T follicular helper cell (primary cell): ENCODE data around the gene ETNK2.
"Not testable (repeated sequence)": the region's sequence is repeated elsewhere in the genome, so short reads cannot be mapped to it uniquely, and the experiment has no call there.

Experiments used
- DNase-seq: peaks from one replicate; pipeline ENCODE4 v3.0.0-alpha.2; 2020; ENCODE audit warnings: low read depth

The ETNK2 gene

DNA sequence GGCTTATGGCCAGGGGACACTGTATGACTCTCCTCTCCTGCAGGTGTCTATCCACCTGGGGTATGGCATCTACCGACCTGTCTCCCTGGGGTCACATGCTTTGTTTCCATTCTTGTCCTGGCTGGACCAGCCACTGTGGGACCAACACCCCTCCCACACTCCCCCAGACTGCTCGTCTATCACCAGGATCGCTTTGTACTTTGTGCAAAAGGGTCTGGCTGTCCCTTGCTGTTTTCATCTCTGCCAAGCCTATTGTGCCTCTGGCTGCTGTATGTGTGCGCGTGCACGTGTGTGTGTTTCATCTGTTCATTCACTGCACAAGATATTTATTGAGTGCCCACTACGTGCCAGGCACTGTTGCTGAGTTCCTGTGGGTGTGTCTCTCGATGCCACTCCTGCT, 25.5 kb downstream of the ETNK2 start:
- DNase-seq: no peak

DNA sequence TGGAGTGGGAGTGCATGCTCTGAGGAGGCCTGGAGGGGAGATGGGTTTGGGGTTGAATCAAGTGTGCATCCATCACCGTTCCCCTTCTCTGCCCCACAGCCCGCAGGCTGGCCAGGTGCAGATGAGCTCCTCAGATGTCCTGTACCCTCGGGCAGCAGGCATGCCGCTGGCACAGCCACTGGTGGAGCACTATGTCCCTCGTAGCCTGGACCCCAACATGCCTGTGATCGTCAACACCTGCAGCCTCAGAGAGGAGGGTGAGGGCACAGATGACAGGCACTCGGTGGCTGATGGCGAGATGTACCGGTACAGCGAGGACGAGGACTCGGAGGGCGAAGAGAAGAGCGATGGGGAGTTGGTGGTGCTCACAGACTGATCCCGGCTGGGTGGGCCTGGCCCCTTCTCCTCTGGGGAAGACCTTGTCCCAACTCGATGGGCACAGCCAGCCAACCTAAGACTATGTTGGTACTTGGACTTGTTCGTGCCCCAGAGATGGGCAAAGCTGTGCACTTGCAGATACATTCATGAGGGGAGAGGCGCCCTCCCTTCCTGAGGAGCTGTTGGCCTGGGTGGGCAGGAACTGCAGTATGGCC, 26.0 kb downstream of the ETNK2 start:
- DNase-seq: no peak

DNA sequence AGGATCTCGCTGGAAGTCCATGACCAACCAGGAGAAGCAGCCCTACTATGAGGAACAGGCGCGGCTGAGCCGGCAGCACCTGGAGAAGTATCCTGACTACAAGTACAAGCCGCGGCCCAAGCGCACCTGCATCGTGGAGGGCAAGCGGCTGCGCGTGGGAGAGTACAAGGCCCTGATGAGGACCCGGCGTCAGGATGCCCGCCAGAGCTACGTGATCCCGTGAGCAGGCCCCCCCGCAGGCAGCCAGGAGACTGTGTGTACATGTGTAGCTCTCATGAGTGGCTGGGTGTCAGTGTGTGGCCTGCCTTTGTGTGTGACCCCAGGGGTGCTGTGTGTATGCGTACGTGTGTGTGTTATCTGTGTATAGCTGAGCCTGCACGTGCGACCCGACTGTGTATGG, 27.2 kb downstream of the ETNK2 start:
- DNase-seq: no peak

DNA sequence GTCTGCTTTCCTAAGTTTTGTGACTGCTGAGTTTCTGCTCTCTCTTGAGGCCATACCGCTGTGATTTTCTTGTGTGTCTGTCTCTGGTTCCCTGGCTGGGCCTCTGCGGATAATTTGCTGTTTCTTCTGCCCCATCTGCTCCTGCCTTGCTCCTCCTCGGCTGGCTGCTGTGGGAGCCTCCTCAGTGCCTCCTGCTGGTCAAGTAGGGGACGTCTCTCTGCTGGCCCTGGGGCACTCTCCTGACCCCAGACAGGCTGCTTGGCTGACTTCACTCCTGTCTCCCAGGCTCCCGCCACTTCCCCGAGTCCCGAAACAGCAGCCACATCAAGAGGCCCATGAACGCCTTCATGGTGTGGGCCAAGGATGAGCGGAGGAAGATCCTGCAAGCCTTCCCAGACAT, 28.5 kb downstream of the ETNK2 start:
- no peak for DNase-seq

DNA sequence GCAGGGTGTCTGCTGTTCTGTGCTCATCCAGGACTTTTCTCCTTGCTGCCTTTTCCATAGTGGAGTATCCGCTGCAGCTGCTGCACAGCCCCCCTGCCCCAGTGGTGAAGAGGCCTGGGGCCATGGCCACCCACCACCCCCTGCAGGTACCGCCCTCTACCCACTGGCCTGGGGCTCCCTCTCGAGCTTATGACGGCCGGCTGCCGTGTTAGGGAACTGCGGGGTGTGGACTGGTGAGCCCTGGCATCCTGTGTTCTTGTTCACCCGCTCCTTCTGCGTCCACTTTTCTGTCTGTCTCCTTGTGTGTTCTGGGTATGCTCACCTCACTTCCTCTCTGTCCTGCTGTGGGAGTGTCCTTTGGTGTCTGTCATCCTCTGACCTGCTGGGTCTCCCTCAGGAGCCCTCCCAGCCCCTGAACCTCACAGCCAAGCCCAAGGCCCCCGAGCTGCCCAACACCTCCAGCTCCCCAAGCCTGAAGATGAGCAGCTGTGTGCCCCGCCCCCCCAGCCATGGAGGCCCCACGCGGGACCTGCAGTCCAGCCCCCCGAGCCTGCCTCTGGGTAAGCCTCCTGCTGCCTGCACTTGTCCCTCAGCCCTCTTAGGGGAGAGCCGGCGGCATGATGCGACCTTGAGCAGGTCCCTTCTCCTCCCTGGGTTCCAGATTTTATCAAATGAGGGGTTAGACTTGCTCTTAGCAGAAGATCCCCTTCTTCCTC, 29.8 kb downstream of the ETNK2 start:
- DNase-seq: no peak

DNA sequence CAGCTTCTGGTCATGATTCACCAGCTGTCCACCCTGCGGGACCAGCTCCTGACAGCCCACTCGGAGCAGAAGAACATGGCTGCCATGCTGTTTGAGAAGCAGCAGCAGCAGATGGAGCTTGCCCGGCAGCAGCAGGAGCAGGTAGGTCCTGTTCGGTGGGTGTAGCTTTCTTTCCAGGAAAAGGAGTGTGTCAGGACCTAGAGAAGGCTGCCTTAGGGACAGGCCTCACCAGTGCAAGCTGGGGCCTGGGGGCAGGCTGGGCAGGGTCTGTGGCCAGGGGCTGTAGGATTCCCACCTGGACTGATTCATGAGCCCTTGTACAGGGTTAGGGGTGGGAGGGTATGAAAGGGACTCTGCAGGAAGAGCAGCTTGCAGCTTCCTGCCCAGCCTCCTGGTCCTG, 35.3 kb downstream of the ETNK2 start:
- DNase-seq: no peak

DNA sequence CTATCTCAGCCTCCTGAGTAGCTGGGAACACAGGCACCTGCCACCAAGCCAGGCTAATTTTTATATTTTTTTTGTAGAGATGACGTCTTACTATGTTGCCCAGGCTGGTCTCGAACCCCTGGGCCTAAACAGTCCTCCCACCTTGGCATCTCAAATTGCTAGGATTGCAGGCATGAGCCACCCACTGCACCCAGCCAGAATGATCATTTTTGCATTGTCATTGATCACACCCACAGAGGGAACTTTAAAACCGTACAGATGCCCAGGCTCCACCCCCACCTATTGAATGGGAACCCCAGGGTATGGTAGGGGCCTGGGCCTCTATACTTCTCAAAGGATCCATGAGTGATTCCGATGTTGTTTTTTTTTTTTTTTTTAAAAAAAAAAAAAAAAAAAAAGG, 36.7 kb downstream of the ETNK2 start:
- no peak for DNase-seq

DNA sequence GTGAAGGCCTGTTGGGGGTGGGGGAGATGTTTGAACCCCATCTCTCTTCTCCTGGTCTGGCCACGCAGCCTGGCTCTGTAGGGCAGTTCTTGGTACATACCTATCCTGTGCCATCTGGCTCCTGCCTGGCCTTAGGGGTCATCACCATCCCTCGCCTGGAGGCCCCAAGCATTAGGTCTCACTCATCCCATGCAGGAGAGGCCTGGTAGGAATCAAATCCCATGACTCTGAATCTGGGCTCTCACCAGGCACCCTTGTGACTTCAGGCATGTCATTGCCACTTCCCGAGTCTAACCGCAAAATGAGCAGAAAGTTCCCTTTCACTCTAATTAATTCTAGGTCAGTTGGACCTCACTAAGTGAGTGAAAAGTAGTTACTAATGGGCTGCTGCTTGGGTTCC, 37.2 kb downstream of the ETNK2 start:
- no peak for DNase-seq

DNA sequence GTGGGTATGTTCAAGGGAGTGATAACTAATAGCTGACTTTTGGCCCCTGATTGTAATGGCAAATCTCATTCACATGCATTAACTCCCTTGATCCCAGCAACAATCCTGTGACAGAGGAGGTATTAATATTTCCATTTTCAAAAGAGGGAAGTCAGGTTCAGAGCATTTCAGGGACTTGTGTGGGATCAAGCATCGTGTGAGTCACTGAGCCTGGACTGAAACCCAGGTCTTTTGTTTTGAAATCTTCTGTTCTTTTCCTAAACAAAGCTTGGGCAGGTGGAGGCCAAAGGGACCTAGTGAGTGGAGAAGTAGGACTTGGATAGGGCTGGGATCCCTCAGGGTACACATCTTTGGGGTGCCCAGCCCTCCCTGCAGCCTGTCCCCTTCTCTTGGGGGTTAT, 37.9 kb downstream of the ETNK2 start:
- DNase-seq: no peak

DNA sequence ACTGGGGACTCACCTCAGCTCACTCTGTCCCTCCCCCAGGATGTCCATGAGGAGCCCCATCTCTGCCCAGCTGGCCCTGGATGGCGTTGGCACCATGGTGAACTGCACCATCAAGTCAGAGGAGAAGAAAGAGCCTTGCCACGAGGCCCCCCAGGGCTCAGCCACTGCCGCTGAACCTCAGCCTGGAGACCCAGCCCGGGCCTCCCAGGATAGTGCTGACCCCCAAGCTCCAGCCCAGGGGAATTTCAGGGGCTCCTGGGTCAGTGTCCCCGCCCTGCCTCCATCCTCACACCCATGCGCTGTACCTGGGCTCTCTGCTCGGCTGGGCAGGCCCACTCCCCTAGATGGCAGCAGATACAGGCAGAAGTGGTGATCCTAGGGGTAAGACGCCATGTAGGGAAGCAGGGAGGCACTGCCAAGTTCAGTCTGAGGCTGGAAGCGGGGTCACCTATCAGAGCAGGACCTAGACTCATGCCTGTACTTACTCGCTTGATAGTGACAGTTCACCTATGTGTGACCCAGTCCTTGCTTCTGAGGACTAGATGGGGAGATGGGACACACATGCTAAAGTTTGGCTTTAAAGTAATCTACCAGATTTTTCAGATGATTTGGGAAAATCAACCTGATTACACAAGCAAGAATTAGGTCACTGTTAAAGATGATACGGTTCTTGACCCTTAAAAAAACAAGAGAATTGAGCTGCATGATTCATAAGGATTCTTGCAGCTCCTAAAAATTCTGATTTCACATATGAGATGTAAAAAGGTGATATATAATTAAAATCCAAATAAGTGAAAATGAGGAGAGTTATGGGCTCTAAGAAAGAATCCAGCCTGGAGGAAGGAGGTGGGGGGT, 38.7 kb downstream of the ETNK2 start:
- no peak for DNase-seq

DNA sequence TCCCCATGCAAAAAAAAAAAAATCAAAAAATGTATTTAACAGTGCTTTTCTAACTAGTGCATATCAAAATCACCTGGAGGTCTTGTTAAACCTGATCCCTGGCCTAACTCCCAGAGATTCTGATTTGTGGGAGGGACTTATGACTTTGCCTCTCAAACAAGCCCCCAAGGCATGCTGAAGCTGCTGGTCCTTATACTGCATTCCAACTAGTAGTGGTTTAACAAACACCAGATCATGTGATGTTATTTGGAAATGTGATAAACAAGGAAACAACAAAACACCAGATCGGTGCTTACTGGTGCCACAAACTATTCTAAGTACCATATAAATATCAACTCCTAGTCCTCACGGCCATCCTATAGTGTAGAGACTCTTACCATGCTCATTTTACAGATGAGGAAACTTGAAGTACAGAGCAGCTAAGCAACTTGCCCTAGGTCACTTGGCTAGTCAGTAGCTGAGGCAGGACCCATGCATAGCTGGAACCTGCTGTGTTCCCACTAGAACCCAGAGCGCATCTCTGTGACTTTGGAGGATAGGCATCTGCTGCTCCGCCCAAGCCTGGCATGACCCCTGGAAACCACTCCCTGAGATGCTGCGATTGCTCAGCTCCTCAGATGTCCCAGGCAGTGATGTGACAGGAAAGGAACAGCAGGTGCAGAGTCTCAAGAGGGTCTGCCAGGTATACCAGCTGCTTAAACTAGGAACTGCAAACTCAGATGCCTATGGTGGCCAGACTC, 40.8 kb downstream of the ETNK2 start:
- no peak for DNase-seq

DNA sequence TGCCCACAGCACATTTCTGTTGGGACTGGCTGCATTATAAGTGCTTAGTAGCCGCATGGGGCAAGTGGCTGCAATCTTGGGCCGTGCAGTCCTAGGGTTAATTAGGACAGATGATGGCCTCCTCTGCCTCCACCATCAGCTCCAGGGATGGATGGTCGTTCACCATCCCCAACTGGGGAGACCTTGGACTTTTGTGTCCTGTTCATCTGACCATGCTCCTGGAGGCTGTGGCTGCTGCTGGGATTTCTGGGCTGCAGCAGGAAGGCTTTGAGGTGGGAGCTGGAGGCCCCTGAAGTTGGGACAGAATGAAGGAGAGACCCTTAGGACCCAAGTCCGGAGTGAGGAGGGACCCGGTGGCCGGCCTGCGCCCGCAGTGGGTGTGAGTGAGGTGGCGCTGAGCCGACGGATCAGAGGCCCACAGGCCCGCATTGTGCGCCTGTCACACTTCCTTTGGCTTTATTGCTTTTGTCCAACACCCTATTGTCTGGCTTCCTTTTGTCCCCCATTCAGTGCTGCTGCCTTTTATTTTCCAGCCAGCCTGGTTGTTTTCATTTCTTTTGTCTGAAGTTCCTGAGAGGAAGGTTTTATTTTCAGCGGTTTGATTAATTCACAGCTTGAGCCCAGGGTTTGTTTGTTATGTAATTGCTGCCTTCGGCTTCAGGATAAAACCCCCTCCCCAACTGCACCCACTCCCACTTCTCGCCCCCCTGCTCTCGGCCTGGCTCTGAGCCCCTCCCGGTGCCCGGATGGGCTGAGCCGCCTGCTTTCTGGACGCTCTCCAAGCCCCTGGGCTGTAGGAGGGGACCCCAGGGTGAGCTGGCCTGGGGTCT, 43.3 kb downstream of the ETNK2 start:
- no peak for DNase-seq

DNA sequence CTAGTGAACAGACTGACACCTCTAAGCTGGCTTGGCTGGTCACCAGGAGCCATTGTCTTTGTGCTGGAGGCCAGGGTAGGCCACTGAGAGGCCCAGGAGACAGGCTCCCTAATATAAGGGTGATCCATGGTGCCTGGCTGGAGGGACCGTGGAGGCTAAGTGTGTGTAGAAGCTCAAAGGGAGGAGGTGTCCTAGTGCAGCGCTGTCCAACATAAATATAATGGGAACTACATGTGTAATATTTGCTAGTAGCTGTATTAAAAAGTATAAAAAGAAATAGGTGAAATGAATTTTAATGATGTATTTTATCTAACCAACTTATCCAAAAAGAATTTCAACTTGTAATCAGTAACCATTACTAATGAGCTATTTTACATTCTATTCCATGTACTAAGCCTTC, 44.0 kb downstream of the ETNK2 start:
- no peak for DNase-seq

DNA sequence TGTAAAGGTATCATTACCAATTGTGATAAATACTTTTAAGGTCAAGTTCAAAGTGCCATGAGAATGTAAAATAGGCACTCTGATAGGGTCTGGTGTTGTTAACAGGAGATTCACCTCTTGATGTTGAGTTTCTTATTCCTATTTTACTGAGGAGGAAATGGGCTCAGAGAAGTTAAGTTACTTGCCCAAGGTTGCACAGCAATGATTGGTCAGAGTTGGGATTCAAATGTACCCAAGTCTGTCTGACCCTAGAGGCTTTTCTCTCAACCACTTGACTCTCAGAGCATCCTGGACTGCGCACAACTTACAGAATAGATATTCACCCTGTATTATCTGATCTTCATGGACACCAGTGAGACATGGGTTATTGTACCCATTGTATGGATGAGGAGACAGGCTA, 45.0 kb downstream of the ETNK2 start:
- no peak for DNase-seq

DNA sequence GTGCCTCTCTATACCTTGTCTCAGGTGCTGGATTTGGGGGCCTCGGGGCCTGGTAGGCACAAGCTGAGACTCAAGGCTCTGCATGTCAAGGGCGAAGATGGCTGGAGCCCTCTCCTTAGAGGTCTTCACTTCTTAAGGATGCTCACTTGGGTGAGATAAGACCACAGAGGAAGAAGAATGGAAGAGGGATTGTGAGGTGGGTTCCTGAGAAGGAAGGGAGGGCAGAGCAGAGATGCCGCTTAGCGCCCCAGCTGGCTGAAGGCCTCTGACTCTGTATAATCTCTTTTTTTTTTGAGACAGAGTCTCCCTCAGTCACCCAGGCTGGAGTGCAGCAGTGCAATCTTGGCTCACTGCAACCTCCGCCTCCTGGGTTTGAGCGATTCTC, 46.7 kb downstream of the ETNK2 start:
- no peak for DNase-seq

DNA sequence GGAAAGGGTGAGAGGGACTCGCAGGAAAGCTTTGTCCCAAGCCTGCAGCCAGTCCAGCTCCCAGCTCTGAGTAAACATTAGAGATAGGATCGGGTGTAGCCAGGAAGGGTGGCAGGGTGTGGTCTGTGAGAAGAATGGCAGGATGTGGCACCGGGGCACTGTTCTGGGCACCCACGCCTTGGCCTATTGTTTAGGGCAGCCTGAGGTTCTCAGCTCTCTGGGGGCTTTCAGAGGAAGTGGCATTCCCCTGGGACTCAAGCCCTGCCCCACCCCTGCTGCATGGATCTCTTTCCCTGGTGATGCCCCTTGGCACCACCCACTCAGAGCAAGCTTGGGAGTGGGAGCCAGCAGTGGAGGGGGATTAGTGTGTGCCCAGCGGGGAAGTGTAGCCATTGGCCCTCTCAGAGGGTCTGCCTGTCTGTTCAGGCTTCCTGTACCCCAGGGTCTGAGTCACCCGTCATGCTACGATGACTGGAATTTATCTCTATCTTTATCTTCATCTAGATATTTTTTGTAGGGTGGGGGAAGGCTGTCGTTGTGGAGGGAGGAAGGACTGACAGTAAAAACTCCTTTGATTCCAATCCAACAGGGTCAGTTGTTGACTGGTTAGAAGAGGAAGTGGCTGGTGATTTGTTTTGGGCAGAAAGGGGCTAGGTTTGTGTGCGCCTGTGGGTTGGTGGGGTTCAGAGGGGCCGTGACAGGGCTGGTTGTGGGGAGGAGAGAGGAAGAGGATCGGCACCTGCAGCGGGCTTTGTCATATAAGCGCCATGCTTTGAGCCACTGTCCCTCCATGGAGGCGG, 47.3 kb downstream of the ETNK2 start:
- no peak for DNase-seq

DNA sequence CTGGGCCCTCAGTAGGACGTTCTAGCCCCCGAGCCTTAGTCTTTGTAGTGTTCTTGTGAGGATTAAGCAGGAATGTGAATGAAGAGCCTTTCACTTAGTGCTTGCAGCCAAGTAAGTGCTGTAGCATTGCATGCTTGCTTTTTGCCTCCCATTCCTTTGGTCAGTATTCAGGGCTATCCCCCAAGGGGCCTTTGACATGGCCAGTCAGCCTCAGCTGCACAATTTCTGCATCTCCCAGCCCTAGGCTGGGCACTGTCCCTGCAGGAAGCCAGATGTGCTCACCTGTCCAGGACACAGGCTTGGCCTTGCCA, 48.5 kb downstream of the ETNK2 start:
- DNase-seq: no peak

DNA sequence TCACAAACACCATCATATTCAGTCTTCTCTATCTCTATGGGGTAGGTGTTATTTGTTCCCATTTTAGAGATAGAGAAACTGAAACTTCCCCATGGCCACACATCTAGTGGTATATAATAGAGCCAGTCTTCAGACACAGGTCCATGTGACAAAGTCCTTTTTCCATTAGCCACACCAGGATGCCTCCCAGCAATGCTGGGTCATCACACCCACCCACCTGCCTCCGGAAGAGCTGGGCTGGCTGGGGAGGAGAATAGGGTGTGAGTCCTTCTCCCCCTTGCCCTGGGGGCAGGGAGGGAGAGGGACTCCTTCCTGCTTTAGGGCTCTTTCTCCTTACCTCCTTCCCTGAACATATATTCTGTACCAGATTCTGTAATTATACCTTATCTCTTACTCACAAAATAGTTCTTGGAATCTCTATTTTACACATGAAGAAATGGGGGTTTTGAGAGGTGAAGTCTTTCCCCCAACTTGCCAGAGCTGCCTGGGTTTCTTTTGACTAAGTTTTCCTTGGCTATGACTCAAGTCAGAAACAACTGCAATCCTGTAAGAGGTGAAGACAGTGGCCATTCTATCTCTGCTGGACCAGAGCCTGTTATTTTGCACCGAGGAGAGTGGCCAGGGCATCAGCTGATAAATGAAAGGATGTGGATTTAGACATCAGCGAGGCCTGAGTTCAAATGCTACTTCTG, 49.0 kb downstream of the ETNK2 start:
- no peak for DNase-seq

DNA sequence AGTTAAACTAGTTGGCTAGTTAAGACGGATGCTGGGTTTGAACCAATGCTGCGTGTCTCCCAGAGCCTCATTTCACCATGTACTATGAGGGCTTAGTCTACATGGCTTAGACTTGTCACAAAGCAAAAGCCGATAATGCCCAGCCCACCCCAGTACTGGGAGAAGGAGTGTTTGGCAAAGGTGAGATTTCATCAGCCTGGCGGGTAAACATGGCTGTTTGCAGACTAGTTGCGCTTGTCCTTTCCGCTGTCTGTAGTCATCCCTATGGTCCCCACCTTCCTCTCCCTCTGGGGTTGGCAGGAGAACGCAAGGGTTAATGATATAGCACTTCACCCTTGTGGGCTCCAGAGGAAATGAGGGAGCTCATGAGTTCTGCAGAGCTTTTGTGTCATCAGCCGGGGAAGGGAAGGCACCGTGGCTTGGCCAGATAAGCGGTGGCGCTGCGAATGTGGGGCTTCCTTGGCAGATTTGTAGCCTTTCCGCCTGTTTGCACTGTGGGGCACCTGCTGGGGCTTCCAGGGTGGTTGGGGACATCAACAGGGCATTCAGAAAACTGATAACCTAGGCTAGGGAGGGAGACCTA, 49.7 kb downstream of the ETNK2 start:
- no peak for DNase-seq

DNA sequence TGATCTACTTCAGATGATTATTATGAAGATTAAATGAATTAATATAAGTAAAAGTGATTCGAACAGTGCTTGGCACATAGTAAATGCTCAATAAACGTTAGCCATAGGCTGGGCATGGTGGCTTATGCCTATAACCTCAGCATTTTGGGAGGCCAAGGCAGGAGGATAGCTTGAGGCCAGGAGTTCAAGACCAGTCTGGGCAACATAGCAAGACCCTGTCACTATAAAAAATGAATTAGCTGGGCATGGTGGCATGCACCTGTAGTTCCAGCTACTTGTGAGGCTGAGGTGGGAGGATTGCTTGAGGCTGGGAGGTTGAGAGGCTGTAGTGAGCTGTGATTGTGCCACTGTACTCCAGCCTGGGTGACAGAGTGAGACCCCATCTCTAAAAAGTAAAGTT, 52.1 kb downstream of the ETNK2 start:
- not testable (repeated sequence) for DNase-seq
